Measurements from ENCODE around the gene WDR27.
"Not testable (repeated sequence)": the region's sequence is repeated elsewhere in the genome, so short reads cannot be mapped to it uniquely, and the experiment has no call there.

WDR27 gene

DNA sequence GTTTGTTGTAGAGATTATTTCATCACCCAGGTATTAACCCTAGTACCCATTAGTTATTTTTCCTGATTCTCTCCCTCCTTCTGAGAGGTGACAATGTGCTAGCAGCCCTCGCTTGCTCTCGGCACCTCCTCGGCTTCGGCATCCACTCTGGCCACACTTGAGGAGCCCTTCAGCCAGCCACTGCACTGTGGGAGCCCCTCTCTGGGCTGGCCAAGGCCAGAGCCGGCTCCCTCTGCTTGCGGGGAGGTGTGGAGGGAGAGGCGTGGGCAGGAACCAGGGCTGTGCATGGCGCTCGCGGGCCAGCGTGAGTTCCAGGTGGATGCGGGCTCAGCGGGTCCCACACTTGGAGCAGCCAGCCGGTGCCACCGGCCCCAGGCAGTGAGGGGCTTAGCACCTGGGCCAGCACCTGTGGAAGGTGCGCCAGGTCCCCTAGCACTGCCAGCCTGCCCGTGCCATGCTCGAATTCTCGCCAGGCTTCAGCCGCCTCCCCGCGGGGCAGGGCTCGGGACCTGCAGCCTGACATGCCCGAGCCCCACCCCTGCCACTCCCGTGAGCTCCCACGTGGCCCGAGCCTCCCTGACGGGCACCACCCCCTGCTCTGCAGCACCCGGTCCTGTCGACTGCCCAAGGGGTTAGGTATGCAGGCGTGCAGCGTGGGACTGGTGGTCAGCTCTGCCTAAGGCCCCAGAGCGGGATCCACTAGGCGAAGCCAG, 221.9 kb downstream of the WDR27 start:
- no peak for DNase-seq (ENCODE audit: low spot score)

DNA sequence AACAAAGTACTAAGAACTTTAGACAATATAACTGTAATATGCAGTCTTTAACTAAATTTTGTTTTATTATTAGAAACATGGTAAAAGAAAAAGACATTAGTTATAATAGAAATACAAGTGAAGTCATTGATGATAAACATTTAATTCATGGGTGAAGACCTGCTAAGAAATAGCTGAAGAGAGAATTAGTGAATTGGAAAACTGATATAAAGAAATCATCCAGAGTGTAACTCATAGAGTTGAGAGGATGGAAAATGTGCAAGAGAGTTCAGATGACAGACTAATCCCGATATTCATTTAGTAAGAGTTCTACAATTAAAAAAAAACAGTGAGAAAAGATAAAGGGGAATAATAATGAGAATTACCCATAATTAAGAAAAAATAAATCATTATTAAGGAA, 227.5 kb downstream of the WDR27 start:
- DNase-seq (ENCODE audit: low spot score) = no peak

GRCh38 chr6:169473663-169474062, 228.2 kb downstream of the WDR27 start:
- DNase-seq (ENCODE audit: low spot score) = no peak

- DNase-seq (ENCODE audit: low spot score) = no peak
These were observed 228.9 kb downstream of the WDR27 start for GRCh38 chr6:169472786-169473416.

DNA sequence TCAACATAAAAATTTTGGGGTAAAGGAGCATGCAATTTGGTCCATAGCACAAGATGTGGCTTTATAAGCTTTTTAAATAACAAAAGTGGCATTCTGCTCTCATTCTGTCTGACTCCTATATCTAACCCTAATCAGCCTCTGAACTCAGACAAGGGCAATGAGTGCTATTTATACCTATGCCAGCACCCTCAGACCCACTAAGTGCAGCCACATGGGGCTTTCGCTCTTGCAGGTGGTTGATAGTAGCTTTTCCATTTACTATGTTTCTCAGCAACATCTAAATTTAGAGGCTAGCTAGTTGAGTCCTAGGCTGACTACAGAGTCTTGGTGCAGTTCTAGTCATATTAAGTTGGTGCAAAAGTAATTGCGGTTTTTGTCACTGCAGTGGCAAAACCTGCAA, 231.0 kb downstream of the WDR27 start:
- no peak for DNase-seq (ENCODE audit: low spot score)

DNA sequence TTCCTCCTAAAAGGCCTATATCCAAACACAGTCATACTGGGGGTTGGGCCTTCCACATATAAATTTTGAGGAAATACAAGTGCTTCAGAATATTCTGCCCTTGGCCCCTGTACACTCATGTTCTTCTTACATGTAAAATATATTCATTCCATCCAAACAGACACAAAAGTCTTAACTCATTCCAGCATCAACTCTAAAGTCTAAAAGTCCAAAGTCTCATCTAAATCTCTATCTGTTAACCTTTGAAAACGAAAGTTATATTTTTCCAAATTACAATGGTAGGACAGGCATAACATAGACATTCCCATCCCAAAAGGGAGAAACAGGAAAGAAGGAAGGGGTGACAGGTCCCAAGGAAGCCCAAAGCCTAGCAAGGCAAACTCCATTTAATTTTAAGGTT, 232.8 kb downstream of the WDR27 start:
- no peak for DNase-seq (ENCODE audit: low spot score)

DNA sequence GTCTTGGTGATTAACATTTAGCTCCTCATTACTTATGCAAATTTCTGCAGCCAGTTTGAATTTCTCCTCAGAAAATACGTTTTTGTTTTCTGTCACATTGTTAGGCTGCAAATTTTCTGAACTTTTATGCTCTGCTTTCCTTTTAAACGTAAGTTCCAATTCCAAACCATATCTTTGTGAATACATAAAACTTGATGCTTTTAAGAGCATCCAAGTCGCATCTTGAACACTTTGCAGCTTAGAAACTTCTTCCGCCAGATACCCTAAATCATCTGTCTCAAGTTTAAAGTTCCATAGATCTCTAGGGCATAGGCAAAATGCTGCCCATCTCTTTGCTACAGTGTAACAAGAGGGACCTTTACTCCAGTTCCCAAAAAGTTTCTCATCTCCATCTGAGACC, 234.1 kb downstream of the WDR27 start:
- not testable (repeated sequence) for DNase-seq (ENCODE audit: low spot score)

DNA sequence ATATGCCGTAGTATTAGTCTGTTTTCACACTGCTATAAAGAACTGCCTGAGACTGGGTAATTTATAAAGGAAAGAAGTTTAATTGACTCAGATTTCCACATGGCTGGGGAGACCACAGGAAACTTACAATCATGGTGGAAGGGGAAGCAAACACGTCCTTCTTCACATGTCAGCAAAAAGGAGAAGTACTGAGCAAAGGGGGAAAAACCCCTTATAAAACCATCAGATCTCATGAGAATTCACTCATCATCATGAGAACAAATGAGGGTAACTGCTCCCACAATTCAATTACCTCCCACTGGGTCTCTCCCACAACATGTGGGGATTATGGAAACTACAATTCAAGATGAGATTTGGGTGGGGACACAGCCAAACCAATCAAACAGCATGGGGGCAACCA, 235.6 kb downstream of the WDR27 start:
- DNase-seq (ENCODE audit: low spot score) = not testable (repeated sequence)

- DNase-seq (ENCODE audit: low spot score) = no peak
These were observed 244.1 kb downstream of the WDR27 start for GRCh38 chr6:169457762-169458161.

GRCh38 chr6:169456840-169457239, 245.0 kb downstream of the WDR27 start:
- no peak for DNase-seq (ENCODE audit: low spot score)

DNA sequence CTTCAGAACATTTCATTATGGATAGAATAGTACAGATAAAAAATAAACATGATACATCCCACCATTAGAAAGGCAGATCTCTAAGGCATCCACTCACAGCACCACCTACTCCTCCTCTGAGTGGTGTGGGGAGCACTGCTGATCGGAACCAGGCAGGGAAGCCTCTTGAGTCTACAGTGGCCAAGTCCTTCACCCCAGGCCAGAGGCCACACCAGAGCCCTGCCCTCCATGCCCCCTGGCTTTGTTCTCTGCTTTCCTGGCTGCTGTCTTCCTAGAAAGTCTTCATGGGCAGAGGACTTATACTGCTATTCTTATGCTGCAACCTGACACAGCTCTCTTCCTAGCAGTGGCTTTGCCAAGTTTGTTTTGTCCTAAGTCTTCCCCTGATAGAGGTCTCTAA, 246.4 kb downstream of the WDR27 start:
- no peak for DNase-seq (ENCODE audit: low spot score)

DNA sequence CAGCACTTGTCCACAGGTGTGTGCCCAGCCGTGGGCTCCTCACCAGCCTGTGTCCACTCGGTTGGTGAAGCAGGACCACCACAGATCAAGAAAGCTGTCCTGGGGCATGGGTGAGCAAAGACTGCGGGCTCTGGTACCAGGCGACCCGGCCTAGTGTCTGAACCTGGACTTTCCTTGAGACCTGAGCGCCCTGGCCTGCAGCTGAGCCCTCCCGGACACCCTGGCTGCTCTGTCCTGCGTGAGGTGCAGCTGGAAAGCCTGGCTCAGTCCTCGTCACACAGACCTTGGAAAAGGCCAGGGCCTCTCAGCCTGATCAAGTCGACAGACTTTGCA, 247.0 kb downstream of the WDR27 start:
- DNase-seq (ENCODE audit: low spot score) = no peak

- DNase-seq (ENCODE audit: low spot score) = no peak
These were observed 247.5 kb downstream of the WDR27 start for GRCh38 chr6:169454204-169454871.

DNA sequence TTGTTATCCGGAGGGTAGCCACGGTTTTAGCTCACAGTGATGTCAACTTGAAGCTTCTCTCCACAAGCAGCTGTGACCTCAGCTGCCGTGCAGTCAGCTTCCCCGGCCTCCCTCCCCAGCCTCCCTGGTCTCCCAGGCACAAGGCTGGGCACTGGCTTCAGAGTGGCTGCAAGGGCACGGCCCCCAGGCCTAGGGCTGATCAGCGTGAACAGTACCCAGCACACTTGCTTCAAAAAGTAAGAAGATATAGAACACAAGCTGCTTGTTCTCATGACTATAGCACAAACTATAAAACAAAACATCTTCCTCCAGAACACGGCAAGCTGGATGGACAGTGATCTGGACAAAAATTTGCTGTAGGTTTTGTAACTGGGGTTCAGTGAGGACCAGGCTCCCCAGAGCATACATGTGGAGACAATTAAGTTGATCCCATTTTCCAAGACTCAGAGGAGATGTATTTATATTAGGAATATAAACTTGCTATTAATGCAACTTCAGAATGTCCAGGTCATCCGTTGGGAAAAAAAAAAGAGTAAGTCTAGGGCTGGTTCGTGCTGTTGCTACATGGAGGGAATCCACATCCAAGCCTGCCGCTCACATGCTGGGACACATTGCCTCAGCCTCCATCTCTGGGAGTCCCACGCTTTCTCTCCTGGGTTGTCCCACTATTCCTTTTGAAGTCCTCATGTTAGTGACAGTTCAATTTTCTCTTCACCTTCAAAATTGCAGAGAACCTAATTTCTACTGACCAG, 248.8 kb downstream of the WDR27 start:
- no peak for DNase-seq (ENCODE audit: low spot score)

- DNase-seq (ENCODE audit: low spot score) = no peak
These were observed 249.5 kb downstream of the WDR27 start for GRCh38 chr6:169452117-169452868.

GRCh38 chr6:169451065-169451838, 250.6 kb downstream of the WDR27 start:
- DNase-seq (ENCODE audit: low spot score) = no peak

- DNase-seq (ENCODE audit: low spot score) = no peak
These were observed 251.7 kb downstream of the WDR27 start for GRCh38 chr6:169450097-169450496.

DNA sequence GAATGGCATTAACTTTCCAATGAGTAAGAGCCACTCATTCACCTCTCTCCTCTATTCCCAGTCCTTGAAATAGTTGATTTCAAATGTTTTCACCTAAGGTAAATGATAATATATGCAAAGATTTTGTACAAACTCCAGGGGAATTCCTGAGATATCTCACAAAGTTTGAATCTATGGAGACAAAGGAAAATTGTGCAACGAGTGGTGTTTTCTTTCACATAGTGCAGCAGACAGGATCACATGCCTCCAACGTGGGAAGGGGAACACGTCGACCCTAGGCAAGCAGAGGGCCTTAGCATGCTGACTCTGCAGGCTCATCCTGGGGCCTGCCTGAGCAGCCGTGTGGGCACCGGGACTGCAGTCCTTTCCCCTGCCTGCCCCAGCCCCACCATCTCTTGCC, 252.6 kb downstream of the WDR27 start:
- DNase-seq (ENCODE audit: low spot score) = no peak

GRCh38 chr6:169445661-169446581, 255.9 kb downstream of the WDR27 start:
- no peak for DNase-seq (ENCODE audit: low spot score)

DNA sequence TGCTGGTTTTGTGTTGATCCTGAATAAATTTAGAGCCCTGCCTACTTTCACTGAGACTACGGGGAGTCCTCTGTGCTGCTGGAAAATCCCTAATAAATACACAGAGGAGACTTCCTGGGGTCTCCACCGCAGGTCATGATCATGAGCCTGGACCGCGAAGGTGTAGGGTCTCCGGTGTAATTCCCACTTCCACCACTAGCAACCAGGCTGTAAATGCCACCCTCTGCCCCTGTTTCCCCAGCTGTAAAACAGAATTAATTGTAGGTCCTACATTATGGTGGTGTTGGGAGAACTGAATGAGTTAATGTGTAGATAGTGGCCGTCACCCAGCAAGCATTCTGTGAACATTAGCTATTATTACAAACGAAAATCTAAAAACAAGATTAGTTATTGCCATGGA, 256.6 kb downstream of the WDR27 start:
- no peak for DNase-seq (ENCODE audit: low spot score)

All from activated CD4-positive, alpha-beta T cell treated with anti-CD3 and anti-CD28 coated beads, Interleukin-2, Interleukin-4, amounts not matched to agents 100 ng/mL and 50 ng/mL, durations not matched to agents 16 hours and 8 hours (primary cell).